Mucosa of descending colon (tissue), 3 donors: ENCODE results near the gene UGT1A10. TPM values are rescaled to one million over a fixed set of nuclear protein-coding genes. Genes with fewer than 3 reads are reported as not detected.

ENCODE experiments used
- ATAC-seq: fragments of 200-7000 bp; cut with Tn5 transposase; one replicate; pipeline ENCODE4 v1.9.1; 2020; ENCODE audit warnings: mild to moderate bottlenecking, moderate library complexity
- DNase-seq, 3 donors: peaks; one replicate each; pipeline ENCODE4 v3.0.0-alpha.2; 2020
- H3K36me3 ChIP-seq: fragments of 200-600 bp; one replicate; pipeline ENCODE4 v1.8.0; 2021; ENCODE audit warnings: low read depth, mild to moderate bottlenecking
- H3K4me1 ChIP-seq: fragments of 200-600 bp; one replicate; pipeline ENCODE4 v1.8.0; 2021; ENCODE audit warnings: low read depth, mild to moderate bottlenecking
- H3K4me3 ChIP-seq: fragments of 200-600 bp; one replicate; pipeline ENCODE4 v1.8.0; 2021; ENCODE audit warnings: mild to moderate bottlenecking
- H3K9me3 ChIP-seq: fragments of 200-600 bp; one replicate; pipeline ENCODE4 v1.8.0; 2021; ENCODE audit warnings: mild to moderate bottlenecking
- CTCF ChIP-seq: fragments of 200-600 bp; IDR thresholded peaks from one replicate; pipeline ENCODE4 v1.8.0; 2022; ENCODE audit warnings: antibody characterized with exemption, mild to moderate bottlenecking
- intact Hi-C, 2 donors: fragments of 100-400 bp; cut with DNase I in 1 of 2; cut with micrococcal nuclease in 1 of 2; formaldehyde crosslinking; loops; one replicate each; pipeline versions ENCODE4 v1.11.0 to v1.11.1; 2022; cut with DNase I, micrococcal nuclease
- total RNA-seq, 3 donors: library from RNA; stranded (reverse); fragmentation: NEBNext Ultra II Directional in 2 of 3; extraction: Animal tissue kit (Norgen Biotek cat#: 25700) in 2 of 3; gene quantifications; one replicate each; pipeline versions ENCODE4 v1.2.1 to v1.2.4, GENCODE V29; 2021 to 2023
- donor health status: DM: no; HTN: no; CAD: no; lungs with moderate emphysema.
- donor health status: DM: no; HTN: no; CAD: no.
- donor health status: DM: no; HTN: yes; CAD: no.

Gene UGT1A10
- total RNA-seq, 3 donors from 2014 or later: 42.0 to 116 (median 43.9) TPM

- H3K4me1 ChIP-seq: no peaks in the 10 kb centered on the region
- intact Hi-C loops: no loop called here
- DNase-seq: peak in 1 of 3 donors; percentile 36
- H3K9me3 ChIP-seq: no peaks in the 10 kb centered on the region
- TF ChIP-seq CTCF: no peak
- H3K4me3 ChIP-seq: no peak overlapping the region
- ATAC-seq: peak; percentile 82
- H3K36me3 ChIP-seq: no peaks in the 10 kb centered on the region
These were observed 69.8 kb downstream of the UGT1A10 start for GRCh38 chr2:233705911-233706506.

- H3K4me3 ChIP-seq: no peak overlapping the region
- H3K9me3 ChIP-seq: no peaks in the 10 kb centered on the region
- ATAC-seq (no peak), DNase-seq (no peak)
- TF ChIP-seq CTCF: no peak
- no peaks in the 10 kb centered on the region for H3K4me1 ChIP-seq
- intact Hi-C loops: no loop called here
- H3K36me3 ChIP-seq: no peaks in the 10 kb centered on the region
These were observed 70.5 kb downstream of the UGT1A10 start for GRCh38 chr2:233706720-233707119.

GRCh38 chr2:233707940-233708644 is 71.8 kb downstream of the UGT1A10 start:
- DNase-seq: no peak
- ATAC-seq: no peak
- no peak overlapping the region for H3K4me3 ChIP-seq
- H3K4me1 ChIP-seq: no peaks in the 10 kb centered on the region
- intact Hi-C loops: no loop called here
- no peaks in the 10 kb centered on the region for H3K9me3 ChIP-seq
- TF ChIP-seq CTCF: no peak
- H3K36me3 ChIP-seq: no peaks in the 10 kb centered on the region

GRCh38 chr2:233708942-233709341 is 72.7 kb downstream of the UGT1A10 start:
- TF ChIP-seq CTCF: no peak
- intact Hi-C loops: no loop called here
- no peaks in the 10 kb centered on the region for H3K9me3 ChIP-seq
- no peaks in the 10 kb centered on the region for H3K4me1 ChIP-seq
- H3K36me3 ChIP-seq: no peaks in the 10 kb centered on the region
- ATAC-seq (no peak), DNase-seq (no peak)
- H3K4me3 ChIP-seq: no peak overlapping the region

GRCh38 chr2:233711312-233712008 is 75.2 kb downstream of the UGT1A10 start:
- no peak overlapping the region for H3K4me3 ChIP-seq
- no peaks in the 10 kb centered on the region for H3K4me1 ChIP-seq
- H3K36me3 ChIP-seq: no peaks in the 10 kb centered on the region
- DNase-seq: peak; percentile 76 to 90 (median 87)
- H3K9me3 ChIP-seq: no peaks in the 10 kb centered on the region
- ATAC-seq: peak; percentile 97
- intact Hi-C loops: no loop called here
- TF ChIP-seq CTCF: peak; percentile 85
